GDM1 (cell line): ENCODE measurements around the gene IL12RB2.
A peak's percentile ranks its signal among the peaks of the same experiment; 100 is the strongest.
"Not testable (repeated sequence)": the region's sequence is repeated elsewhere in the genome, so short reads cannot be mapped to it uniquely, and the experiment has no call there.

Source experiments
- DNase-seq: peaks from one replicate; lab custom pipeline; 2025; lab: John Stamatoyannopoulos, UW

IL12RB2 gene

GRCh38 chr1:67431869-67432578 is 124.4 kb downstream of the IL12RB2 start:
- no peak for DNase-seq

DNA sequence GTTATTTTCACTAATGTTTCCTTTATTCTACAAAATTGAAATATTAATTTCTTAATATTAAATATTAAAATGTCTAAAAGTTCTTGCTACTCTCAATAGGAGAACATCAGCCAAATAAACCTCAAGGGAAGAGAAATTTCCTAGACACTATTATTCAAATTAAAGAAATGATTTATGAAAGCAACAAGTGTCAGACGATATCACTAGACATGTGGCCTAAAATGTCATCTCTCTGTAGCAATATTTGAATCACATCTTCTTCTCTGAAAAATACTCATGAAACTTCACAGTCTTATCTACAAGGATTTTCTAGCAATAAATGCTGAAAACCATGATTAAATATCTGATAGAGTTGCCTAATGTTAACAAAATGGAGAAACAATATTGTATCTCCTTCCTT is 125.1 kb downstream of the IL12RB2 start:
- no peak for DNase-seq

- peak; percentile 12 for DNase-seq
Measured at GRCh38 chr1:67433837-67434236, 126.2 kb downstream of the IL12RB2 start.

GRCh38 chr1:67434491-67434890 is 126.8 kb downstream of the IL12RB2 start:
- no peak for DNase-seq

GRCh38 chr1:67436511-67437055 is 128.9 kb downstream of the IL12RB2 start:
- no peak for DNase-seq

DNA sequence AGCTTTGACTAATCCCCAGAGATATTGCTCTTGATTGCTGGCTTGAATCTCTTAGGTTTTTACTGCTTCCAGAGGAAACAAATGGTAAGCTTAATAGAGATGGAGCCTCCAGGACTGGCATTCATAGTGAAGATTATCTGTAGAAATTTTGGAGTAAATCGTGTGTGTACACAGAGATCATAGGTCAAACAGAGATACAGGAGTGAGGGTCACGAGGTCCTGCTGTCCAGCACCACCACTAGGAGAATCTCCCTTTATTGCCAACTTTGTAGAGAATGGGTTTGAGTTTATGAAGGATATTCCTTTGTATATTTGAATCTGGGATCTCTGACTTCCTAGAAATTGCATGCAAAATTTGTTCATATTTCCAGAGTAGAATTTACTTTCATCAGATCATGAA is 130.3 kb downstream of the IL12RB2 start:
- no peak for DNase-seq

DNA sequence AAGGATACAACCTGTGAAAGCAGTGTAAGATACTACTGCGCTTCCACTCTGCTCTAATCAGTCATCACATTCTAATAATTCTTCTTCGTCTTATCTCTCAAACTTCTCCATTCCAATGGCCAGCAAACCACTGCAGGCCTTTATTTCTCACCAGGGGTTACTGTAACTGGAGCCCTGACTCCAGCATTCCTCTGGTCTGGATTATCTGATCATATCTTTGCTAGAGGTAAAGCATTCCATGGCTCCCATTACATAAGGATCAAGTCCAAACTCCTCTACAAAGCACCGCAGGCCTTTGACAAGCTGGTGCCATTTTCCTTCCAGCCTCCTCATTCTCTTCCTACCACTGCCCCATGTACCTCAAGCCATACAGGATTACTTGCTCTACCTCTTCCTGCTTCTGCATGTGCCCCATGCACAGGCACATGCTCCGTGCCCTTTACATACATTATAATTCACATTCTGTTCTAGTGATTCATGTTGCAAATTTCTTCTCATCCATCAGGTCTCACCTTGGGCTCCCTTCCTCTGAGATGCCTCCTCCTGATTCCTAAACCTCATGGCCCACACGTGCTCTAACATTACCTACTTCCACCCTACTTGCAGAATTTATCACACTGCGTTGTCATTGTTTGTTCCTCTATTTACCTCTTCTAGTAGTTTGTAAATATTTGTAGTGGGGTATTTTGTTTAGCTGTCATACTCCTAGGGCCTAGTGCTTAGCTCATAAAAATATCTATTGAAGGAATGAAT is 131.8 kb downstream of the IL12RB2 start:
- no peak for DNase-seq

DNA sequence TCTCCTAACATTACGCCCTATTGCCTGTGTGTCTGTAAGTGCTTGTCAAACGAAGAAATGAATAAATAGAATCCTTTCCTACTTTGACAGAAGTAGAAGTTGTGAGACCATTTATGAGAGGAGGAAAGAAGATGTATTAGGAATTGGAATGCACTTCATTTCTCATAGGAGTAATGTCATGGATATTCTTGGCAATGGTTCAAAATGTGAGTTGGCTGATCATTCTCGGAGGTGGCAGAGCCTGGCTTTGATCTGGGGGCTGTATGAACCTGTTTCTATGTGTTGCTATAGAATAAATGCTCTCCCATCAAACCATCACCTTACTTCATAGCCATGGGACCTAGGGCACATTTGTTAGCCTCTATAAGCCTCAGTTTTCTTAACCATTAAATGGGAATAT is 132.7 kb downstream of the IL12RB2 start:
- no peak for DNase-seq

- no peak for DNase-seq
Measured at GRCh38 chr1:67441183-67441582, 133.5 kb downstream of the IL12RB2 start.

GRCh38 chr1:67441739-67442281 is 134.1 kb downstream of the IL12RB2 start:
- no peak for DNase-seq

GRCh38 chr1:67446014-67446413 is 138.3 kb downstream of the IL12RB2 start:
- DNase-seq: not testable (repeated sequence)
